HG03354 (cell line): Measurements from ENCODE around the gene PDCD7.
A peak's percentile ranks its signal among the peaks of the same experiment; 100 is the strongest.
"Not testable (repeated sequence)": the region's sequence is repeated elsewhere in the genome, so short reads cannot be mapped to it uniquely, and the experiment has no call there.

Experiments used
- ATAC-seq: cut with Tn5 transposase; IDR thresholded peaks from one replicate; pipeline ENCODE4 v1.9.1; 2021; ENCODE audit warnings: mild to moderate bottlenecking; ENCODE audit not compliant: unreplicated experiment, poor library complexity, severe bottlenecking

Gene PDCD7

DNA sequence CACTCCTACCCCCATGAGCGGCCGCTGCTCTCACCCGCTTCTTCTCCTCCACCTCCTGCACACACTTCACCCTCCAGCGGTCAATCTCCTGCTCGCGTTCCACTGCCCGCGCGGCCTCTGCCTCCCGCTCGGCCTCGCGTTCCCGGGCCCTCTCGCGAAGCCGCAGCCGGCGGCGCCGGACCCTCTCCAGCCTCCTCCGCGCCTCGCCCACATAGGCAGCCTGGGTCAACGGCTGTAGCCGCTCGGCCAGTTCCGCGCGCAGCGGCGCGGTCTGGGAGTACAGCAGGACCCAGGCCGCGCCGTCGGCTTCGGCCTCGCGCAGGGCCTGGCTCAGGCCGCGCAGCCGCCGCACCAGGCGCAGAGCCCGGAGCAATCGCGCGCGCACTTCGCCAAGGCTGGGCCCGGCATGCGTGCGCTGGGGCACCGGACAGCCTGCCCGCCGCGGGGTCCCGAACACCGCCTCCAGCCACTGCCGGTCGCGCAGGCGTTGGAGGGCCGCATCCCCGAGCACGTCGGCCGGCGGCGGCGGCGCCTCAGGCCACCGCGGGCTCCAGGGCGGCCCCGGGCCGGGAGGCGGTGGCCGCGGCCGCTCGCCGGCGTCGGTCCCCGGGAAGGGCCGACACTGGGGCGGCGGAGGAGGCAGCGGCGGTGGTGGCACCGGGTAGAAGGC lies 595 bp downstream of the PDCD7 start:
- peak; percentile 51 for ATAC-seq

GRCh38 chr15:65130941-65131340 lies 2.7 kb downstream of the PDCD7 start:
- ATAC-seq: no peak

DNA sequence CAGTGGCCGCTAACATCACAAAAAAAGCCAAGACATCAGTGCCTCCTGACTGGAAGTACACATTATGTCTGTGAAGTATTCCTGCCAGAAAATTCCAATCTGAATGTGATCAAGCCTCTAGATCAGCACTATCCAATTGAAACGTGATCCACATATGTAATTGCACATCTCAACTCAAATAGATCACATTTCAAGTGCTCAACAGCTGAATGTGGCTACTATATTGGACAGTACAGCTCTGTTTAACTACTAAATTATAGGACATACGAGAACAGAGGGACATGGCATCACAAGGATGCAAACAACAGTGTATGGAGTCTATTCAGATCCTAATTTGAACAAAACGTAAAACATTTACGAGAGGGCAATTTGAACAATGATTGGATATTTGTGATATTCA lies 18.1 kb downstream of the PDCD7 start:
- no peak for ATAC-seq

DNA sequence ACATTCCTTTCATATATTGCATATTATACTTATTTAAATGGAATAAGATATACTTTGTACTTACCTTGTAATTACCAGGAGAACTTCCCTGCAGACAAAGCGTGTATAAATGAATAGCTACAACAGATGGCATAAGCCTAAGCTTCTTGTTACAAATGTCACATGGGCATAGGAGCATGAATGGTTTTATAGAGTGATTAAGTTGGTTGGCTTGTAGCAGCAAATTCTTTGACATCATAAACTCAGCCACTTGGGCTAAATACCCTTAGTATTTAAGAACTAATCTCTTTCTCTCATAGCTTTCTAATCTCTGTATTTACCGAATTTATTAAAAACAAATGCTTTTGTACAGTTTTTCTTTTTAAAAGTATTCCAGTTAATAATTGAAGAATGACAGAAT lies 18.5 kb downstream of the PDCD7 start, which contains the start of gene UBAP1L:
UBAP1L (minus strand) TSS at position 115 of the 400 bp plus-strand sequence. CDS start 8,985 bp downstream, outside the sequence.
- no peak for ATAC-seq

GRCh38 chr15:65110676-65111292 lies 22.8 kb downstream of the PDCD7 start:
- ATAC-seq: no peak

DNA sequence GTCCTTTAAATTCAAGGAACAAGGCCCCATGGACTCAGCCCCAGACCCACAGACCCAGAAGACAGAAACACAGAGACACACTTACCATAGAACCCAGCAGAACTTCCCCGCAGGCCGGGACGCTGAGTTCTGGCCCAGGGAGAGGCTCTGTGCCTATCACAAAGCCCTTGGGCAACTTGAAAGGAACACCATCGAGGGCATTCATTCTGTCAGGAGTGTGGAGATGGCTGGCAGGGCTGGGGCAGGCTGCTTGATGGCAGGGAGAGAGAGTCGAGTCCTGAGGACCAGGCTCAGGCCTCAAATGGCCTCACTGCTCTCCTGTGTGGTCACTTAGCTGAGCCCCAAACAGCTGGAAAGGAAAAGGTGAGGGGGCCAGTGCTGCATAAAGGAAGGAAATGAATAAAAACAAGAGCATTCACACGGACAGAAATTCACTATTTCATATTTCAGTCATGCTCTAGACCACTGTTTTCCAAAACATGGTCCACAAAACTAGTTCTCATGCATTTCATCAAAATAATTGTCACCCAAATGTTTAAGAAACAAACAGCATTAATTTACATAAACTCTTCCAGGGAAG lies 27.5 kb downstream of the PDCD7 start:
- ATAC-seq: no peak

DNA sequence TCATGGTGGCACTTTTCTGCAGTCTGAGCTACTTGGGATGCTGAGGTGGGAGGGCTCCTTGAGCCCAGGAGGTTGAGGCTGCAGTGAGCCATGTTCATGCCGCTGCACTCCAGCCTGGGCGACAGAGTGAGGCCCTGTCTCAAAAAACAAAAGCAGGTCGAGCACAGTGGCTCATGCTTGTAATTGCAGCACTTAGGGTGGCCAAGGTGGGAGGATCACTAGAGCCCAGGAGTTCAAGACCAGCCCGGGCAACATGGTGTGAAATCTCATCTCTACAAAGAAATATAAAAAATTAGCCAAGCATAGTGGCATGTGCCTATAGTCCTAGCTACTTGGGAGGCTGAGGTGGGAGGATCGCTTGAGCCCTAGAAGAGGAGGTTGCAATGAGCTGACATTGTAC lies 28.6 kb downstream of the PDCD7 start:
- no peak for ATAC-seq

- ATAC-seq: no peak
These were observed 30.7 kb downstream of the PDCD7 start for GRCh38 chr15:65102912-65103311.

DNA sequence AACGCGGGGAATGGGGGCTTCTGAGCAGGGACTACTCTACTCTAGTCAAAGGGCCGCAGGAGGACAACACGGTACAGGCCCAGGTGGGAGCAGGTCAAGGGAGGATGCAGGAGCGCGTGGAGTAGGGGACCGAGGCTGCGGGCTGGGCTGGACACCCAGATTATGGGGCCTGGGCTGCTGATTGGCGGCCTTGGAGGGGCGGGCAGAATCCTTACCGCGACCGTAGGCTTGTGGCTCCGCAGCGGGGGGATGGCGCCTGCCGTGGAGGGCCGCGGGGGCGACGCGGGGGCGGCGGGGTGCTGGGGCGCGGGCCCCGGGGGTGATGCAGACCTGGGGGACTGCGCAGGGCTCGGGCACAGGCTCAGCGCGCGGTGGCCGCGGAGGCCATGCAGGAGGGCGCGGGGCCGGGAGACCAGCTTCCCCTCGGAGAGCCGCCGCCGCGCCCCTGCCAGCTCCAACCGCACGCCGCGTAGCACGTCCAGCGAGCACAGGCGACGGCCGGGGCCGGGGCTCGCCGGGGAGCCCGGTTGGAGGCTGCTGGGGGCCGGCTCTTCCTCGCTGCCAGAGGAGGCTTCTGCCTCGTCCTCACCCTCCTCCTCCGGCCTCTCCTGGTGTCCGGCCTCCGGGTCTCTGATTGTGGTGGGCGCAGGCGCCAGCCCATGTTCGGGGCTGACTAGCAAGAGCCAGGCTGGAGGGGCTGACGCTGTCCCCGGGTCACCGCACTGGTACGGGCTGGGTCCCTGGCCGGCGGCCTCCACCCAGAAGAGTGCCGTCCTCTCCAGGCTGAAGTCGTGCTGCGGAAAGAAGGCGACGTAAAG lies 31.5 kb downstream of the PDCD7 start:
- no peak for ATAC-seq

DNA sequence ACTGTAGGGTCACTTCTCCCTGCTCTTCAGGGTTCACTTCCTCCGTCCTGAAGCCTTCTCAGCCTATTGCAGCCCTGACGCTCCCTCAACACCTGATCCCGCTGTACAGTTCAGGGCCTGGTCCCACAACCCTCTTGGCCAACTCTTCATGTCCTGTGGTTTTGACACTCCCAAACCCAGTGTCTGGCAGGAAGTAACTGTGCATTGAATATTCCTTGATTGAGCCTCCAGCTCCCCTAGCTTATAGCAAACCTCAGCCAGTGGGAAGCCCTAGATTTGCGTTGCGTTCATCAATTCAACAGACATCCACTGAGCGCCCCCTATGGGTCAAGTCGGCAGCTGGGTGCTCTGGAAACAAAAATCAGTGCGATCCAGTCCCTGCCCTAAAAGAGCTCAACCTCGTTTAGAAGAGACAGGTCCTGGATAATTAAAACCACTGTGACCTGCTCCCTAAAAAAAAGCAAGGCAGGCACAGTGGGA lies 32.2 kb downstream of the PDCD7 start:
- ATAC-seq: no peak

DNA sequence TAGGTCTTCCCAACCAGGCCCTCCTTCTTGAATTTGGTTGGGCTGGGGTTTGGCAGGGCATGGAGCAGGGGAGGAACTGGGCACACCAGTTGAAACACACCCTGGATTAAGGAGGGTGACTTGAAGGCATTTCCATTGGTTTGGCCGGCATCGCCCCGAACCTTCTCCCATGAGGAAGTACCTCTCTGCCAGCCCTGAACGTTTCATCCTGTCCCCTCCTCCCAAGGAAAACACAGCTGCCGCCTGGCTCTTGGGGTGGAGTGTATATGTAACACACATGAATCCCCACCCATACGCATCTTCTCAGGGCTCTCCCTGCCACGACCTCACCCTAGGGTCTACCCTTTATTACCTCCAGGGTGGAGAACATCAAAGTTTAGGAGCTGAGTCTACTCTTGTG lies 33.2 kb downstream of the PDCD7 start:
- no peak for ATAC-seq

DNA sequence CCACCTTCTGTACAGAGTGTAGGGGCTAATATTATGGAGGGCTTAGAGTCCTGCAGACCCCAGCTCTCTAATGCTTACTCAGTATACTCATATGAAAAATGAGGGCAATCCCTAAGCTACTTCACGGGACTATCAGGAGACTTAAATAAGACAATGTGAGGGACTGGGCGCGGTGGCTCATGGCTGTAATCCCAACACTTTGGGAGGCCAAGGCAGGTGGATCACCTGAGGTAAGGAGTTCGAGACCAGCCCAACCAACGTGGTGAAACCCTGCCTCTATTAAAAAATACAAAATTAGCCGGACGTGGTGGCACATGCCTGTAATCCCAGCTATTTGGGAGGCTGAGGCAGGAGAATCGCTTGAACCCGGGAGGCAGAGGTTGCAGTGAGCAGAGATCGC lies 33.8 kb downstream of the PDCD7 start:
- not testable (repeated sequence) for ATAC-seq

DNA sequence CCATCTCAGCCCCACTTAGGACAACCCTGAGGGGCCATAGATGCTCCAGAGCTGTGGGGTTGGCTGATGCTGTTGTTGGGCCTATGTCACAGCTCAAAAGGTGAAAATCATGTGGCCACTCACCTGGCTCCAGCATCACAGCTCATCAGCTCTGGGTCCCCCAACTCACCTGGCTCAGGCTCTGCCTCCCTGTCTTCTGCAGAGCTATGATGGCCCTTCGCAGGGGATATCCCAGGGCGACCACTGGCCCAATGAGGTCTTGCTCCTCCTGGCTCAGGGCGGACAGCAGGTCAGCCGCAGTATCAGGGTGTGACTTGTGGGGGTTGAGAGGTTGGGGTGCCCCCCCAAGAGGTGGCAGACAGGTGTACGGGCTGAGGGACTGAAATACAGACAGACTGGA lies 34.3 kb downstream of the PDCD7 start:
- ATAC-seq: no peak

GRCh38 chr15:65097651-65098263 lies 35.9 kb downstream of the PDCD7 start:
- no peak for ATAC-seq

GRCh38 chr15:65096481-65097385 lies 36.9 kb downstream of the PDCD7 start:
- no peak for ATAC-seq

DNA sequence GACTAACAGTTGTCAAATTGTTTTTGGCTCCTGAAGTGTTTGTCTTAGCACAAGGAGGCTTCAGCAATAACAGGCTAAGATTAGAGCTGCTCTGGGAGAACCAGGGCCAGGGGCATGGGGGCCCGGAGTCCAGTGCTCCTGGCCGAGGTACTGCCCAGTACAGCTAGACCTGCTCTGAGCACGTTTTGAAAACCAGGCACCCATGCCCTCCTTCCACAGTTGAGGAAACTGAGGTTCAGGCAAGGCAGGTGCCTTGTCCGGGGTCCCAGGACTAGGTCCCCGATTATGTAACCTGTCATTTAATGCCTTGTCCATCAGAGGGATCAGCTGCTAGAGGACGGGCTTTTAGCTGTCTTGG lies 37.9 kb downstream of the PDCD7 start:
- no peak for ATAC-seq

GRCh38 chr15:65095011-65095746 lies 38.4 kb downstream of the PDCD7 start:
- ATAC-seq: no peak

DNA sequence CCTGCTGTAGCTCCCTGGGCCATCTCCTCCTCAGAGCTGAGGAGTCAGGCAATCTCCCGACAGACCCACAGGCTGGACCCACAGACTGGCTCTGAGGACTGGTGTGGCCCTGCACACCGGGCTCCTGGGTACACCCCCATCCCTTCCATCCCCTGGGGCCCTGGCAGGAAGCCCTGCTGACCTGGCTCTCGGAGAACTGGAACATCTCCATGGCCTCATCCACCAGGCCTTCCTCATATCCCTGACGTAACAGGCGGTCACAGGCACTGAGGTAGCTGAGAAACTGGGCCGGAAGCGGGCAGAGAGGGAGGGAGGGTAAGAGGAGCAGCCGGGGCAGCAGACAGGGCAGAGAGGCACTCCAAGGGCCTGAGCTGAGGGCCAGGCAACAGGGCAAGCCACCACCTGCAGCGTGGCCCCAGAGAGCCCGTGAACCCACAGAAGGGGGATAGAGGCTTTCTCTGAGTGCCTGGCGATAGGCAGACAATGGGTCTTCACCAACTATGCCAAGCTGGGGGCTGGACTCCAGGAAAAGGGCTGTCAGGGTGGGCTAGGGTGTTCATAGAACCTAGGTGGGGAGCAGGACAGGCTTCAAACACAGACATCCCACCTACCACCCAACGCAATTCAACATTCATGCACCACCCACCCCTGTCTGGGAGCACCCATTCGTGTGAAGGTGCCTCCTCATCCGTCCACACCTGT lies 39.2 kb downstream of the PDCD7 start:
- no peak for ATAC-seq
